Hepatocyte (in vitro differentiated cells): Measurements from ENCODE around the gene LBP.

Source experiments
- EZH2phosphoT487 ChIP-seq: fragments of 200-600 bp; sonication (generic); IDR thresholded peaks from one replicate; pipeline ENCODE4 v1.6.1; 2018; ENCODE audit warnings: antibody characterized with exemption, mild to moderate bottlenecking, low read depth, moderate library complexity; ENCODE audit not compliant: unreplicated experiment, severe bottlenecking
- TF ChIP-seq, protein P1 (sequence below): fragments of 200-600 bp; sonication (generic); IDR thresholded peaks from 2 replicates; pipeline ENCODE4 v1.5.1; 2016; ENCODE audit warnings: antibody characterized with exemption, mild to moderate bottlenecking; ENCODE audit not compliant: poor library complexity

DNA sequence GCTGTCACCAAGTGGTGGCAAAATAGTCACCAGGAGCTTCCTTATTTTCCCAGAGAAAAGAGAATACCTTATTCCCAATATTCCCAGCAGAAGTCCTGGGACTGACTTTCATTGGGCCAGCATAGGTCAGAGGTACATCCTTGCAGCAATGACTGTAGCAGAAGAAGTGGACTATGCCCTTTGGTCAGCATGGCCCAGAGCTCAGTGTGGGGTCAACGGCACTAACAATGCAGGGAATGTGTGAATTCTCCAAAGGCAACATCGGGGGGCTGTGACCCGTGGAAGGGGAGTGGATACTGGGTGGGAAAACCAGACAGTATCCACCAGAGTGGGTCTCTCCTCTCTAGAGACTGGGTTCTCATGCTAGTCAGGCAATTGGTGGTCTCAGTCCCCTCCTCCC is 15.6 kb upstream of the LBP start:
- TF ChIP-seq, protein P1, sequence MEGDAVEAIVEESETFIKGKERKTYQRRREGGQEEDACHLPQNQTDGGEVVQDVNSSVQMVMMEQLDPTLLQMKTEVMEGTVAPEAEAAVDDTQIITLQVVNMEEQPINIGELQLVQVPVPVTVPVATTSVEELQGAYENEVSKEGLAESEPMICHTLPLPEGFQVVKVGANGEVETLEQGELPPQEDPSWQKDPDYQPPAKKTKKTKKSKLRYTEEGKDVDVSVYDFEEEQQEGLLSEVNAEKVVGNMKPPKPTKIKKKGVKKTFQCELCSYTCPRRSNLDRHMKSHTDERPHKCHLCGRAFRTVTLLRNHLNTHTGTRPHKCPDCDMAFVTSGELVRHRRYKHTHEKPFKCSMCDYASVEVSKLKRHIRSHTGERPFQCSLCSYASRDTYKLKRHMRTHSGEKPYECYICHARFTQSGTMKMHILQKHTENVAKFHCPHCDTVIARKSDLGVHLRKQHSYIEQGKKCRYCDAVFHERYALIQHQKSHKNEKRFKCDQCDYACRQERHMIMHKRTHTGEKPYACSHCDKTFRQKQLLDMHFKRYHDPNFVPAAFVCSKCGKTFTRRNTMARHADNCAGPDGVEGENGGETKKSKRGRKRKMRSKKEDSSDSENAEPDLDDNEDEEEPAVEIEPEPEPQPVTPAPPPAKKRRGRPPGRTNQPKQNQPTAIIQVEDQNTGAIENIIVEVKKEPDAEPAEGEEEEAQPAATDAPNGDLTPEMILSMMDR = no peak
- TF ChIP-seq EZH2phosphoT487 = no peak
